GM12872 (cell line): ENCODE measurements around the gene KCNS3.

Experiments used
- TF ChIP-seq, protein P1 (sequence below): IDR thresholded peaks from 3 replicates; pipeline ENCODE4 v1.5.1; 2011; ENCODE audit warnings: low read depth, mild to moderate bottlenecking, low read length, moderate library complexity; ENCODE audit not compliant: insufficient read depth

Gene KCNS3

DNA sequence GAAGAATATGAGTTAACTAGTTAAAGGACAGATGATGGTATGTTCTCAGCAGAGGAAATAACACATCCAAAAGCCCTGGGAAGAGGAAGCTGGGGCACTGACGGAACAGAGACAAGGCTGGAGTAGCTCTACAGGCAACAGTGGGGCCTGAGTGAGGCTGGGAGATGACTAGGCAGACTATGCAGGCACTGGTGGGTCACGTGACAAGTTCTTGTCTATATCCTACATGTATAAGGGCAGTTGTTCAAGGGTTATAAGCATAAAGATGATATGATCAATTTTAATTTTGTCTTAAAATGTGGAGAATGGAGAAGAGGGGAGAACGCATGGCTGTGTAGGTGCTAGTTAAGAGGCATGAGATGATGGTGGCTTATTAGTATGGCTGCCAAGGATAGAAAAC, 68.6 kb downstream of the KCNS3 start:
- TF ChIP-seq, protein P1, sequence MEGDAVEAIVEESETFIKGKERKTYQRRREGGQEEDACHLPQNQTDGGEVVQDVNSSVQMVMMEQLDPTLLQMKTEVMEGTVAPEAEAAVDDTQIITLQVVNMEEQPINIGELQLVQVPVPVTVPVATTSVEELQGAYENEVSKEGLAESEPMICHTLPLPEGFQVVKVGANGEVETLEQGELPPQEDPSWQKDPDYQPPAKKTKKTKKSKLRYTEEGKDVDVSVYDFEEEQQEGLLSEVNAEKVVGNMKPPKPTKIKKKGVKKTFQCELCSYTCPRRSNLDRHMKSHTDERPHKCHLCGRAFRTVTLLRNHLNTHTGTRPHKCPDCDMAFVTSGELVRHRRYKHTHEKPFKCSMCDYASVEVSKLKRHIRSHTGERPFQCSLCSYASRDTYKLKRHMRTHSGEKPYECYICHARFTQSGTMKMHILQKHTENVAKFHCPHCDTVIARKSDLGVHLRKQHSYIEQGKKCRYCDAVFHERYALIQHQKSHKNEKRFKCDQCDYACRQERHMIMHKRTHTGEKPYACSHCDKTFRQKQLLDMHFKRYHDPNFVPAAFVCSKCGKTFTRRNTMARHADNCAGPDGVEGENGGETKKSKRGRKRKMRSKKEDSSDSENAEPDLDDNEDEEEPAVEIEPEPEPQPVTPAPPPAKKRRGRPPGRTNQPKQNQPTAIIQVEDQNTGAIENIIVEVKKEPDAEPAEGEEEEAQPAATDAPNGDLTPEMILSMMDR = no peak

DNA sequence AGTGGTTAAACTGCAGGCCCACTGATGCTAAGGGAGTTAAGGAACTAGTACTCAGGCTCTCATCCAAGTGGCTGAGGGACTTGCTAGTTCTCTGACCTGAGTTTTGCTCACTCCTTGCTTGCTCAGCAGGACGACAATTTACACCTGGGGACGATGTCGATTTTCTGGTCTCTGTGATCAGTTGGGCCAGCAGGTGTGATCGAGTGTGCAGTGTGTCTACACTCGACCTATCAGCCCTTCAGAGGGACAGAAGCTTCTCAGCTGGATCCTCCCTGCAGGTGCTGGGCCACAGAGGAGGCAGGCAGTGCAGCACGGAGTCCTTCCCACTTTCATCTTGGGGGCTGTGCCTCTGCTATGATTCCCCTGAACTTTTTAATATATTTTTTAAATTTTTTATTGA, 71.5 kb downstream of the KCNS3 start:
- TF ChIP-seq, protein P1 = no peak

DNA sequence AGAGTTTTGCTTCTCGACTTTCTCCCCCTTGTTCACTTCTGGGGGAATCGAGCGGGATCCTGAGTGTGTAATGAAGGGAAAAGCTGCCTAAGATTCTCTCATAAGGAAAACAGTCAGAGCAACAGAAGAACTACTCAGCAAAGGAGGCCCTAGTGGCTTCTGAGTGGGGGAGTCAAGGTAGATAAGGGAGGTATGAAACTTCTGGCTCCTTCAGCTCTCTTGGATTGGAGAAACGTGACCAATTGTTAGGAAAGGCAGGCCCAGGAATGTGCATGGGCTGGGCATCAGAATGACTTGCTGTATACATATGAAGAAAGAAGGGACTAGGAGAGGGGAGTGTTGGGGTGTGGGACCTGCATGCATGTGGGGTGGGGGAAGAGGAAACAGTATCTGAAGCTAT, 73.1 kb downstream of the KCNS3 start:
- TF ChIP-seq, protein P1 = no peak

DNA sequence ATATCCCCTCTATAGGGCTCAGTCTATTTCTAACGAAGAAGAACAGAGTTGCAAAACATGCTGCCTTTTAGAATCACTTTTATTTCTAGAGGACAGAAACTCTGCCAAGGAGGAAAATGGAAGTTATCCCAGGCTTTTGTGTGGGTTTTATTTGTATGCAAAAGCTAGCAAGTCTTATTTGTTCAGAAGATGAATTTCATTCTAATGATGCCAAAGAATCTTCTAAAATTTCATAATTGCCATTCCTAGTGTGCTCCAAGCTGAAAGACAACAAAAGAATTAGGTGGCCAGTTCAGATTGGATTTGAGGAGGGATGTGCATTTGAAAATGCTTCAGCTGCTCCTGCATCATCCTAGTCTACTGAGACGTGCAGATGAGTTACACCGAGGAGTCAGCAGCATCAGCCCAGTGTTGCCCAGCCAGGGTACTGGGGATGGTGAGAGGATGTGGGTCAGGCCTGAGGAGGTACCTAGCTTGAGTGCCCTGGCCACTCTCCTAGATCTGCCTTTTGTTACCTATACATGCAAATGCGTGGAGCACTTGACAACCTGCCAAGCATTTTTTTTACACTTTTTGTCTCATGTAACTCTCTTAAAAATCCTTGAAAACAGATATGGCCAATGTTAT, 80.1 kb downstream of the KCNS3 start:
- TF ChIP-seq, protein P1 = no peak

DNA sequence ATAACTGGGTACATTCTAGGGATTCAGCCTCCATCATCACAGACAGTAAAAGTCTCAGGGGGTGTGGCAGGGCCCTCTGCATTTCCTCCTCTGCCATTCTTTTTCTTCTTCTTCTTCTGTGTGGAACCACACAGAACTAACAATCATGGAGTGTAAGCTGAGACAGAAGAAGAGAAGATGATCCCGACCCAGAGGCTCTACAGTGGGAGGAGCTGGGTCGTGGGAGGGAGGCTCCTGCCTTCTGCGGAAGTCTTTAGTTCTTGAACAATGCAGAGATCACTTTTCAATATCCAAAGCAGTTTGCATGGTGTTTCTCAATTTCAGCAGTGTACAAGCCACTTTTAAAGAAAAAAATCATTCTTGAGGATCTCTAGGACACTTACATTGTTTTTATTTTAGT, 80.9 kb downstream of the KCNS3 start:
- TF ChIP-seq, protein P1 = no peak

DNA sequence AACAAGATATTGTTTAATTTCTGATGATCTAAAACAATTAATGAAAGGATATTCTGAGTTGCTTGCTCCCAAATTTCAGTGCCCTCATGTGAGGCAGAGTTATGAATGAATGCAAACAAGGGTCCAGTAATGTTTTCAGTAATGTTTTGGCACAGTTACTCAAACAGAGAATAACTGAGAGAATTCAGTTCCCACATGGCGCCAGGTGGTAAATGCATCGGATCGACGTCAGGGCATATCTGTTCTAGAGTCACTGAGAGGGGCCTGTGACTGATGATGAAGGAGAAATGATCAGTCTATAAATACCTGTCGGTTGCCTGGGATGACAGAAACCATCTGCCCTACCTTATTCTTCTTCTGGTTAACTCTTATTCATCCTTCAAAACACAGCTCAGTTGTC, 81.4 kb downstream of the KCNS3 start:
- TF ChIP-seq, protein P1 = no peak

DNA sequence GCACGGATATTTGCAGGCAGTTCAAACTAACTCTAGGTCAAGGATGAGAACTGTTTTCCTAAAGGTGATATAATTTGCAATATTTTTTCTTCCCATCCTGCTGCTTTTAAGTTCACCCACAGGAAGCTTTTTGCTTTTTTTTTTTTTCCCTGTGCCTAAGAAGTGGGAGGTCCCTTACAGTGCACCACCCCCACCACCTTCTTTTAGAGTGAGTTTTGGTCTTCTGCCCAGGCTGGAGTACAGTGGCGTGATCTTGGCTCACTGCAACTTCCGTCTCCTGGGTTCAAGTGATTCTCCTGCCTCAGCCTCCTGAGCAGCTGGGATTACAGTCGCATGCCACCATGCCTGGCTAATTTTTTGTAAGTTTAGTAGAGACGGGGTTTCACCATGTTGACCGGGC, 82.5 kb downstream of the KCNS3 start:
- TF ChIP-seq, protein P1 = no peak

DNA sequence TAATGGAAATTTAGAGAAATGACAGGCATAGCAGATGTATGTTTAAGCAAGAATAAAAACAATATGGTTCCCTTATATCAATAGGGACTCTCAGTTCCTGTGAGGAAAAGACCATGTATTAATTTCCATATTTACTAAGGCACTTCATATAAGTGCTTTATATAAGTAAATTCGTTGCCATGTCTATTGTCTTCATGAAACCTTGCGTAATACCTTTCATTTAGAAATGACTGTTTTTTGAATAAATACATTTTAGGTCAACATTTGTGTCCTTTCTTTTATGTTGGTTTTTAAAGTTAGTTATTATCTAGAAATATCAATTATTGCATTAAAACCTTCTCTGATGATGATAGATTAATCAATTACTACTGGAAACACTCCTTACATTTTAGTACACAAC, 83.3 kb downstream of the KCNS3 start:
- TF ChIP-seq, protein P1 = no peak
